Activated CD4-positive, alpha-beta T cell treated with anti-CD3 and anti-CD28 coated beads for 24 hours (primary cell): ENCODE measurements around the gene FLNA.
"Not testable (repeated sequence)": the region's sequence is repeated elsewhere in the genome, so short reads cannot be mapped to it uniquely, and the experiment has no call there.

Experiments used
- DNase-seq, 2 donors: peaks; one replicate each; pipeline ENCODE4 v3.0.0-alpha.2; 2020; ENCODE audit warnings: low read depth in 2 of 2

The FLNA gene

GRCh38 chrX:154360155-154360713 lies 14.2 kb downstream of the FLNA start:
- no peak for DNase-seq

DNA sequence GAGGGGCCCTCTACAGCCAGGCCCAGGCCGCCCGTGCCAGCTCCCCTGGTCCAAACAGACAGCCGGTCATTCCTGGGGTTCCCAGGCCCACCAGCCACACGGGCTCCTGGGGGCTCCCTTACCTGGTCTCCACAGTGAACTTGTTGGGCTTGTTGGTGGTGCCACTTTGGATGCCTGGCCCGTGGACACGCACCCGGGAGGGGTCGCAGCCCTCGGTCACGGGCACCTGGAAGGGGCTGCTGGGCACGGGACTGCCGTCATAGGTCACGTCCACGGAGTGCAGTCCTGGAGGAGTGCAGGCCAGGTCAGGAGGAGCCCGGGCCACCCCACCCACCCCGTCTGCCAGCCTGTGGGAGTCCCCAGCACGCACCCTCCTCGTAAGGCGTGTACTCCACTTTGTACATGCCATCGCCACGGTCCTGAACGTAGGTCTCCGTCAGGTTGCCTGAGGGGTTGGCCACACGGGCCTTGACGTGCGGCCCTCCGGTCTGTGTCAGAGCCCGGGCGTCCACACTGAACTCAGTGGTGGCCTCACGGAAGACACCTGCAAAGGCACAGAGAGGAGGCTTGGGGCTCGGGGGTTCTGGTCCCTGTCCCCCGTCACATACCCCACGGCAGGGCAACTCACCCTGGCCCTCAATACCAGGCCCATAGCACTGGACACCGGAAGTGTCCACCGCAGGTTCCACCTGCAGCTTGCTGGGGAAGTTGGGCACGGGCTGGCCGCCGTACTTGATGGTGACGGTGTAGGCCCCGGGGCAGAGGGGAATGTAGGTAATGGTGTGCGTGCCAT lies 14.9 kb downstream of the FLNA start:
- no peak for DNase-seq

DNA sequence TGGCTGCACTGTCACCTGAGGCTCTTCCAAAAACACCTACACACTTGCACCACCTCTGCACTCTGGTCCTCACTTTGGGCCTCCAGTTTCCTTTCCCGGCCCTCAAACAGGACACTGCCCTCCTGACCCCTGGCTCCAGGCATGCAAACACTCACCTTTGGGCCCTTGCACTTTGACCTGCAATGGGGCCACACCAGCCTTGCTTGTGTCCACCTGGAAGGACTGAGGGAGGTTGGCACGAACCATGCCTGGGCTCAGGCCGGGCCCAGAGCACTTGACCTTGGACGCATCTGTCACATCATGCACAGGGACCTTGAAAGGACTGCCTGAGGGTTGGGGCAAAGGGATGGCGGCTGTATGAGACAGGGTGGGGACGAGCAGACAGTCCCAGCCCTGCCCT lies 15.6 kb downstream of the FLNA start:
- DNase-seq = no peak

DNA sequence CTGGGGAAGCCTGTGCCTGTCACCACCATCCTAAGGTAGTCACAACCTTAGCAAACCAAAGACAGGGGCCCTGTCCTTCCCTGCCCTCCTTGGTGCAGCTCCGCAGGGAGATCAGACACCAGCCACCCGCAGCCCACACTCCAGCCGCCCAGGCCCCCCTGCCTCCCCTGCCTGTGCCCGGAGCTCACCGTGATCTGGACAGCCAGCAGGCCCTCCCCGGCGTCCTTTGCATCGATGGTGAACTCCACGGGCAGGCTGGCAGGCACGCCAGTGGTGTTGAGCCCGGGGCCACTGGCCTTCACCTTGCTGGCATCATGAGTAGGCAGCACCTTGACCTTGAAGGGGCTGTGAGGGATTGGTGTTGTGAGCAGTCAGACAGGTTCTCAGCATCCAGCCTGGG lies 16.4 kb downstream of the FLNA start:
- DNase-seq = no peak

- DNase-seq = no peak
These were observed 17.2 kb downstream of the FLNA start for GRCh38 chrX:154357205-154357604.

GRCh38 chrX:154356596-154356995 lies 17.8 kb downstream of the FLNA start:
- no peak for DNase-seq

- no peak for DNase-seq
These were observed 18.7 kb downstream of the FLNA start for GRCh38 chrX:154355776-154356140.

DNA sequence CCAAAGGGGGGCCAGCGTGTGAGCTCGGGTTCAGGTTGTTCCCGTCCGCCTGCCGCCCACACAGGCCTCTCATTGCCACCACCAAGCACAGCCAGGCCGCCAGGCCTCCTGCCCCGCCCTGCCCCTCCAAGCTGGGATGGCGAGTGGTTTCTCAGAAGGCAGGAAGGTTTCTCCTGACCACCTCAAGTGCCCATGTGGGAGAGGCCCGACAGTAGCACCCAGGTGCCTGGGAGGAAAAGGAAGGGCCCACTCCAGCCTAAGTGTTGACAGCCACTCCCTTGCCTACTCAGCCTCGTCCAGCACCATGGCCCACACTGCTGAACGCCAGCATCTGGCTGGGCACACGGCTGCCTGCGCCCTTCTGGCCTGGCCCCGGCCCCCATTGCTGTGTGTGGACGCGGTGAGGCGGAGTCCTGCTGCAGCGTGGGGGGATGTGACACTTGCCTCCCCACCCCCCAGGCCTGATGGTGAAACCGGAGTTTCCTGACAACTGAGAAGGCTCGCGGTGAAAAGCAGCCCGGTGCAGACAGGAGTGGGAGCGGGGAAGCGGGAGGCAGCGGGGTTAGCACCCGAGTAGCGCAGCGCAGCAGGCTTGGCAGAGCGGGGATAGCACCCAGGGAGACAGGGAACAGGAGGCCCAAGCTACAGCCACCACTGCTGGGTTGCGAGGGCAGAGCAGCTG lies 19.2 kb downstream of the FLNA start:
- DNase-seq = no peak

DNA sequence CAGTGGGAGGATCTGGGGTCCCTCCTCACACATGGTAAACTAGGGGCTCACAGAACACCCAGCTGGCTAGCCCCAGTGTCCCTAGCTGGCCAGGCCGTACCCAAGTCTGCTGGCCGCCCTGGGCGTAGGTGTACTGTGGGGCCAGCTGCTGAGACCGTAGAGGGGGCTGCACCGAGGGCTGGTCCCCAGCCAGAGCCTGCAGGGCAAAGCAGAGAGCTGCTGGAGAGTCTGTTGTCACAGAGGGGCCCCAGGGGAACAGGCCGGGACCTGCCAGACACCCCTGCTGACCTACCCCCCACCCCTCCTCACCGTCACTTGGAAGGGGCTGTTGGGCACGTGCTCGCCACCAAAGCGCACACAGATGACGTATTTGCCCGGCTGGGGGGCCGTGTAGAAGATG lies 19.9 kb downstream of the FLNA start:
- no peak for DNase-seq

GRCh38 chrX:154354013-154354412 lies 20.4 kb downstream of the FLNA start:
- DNase-seq = no peak

DNA sequence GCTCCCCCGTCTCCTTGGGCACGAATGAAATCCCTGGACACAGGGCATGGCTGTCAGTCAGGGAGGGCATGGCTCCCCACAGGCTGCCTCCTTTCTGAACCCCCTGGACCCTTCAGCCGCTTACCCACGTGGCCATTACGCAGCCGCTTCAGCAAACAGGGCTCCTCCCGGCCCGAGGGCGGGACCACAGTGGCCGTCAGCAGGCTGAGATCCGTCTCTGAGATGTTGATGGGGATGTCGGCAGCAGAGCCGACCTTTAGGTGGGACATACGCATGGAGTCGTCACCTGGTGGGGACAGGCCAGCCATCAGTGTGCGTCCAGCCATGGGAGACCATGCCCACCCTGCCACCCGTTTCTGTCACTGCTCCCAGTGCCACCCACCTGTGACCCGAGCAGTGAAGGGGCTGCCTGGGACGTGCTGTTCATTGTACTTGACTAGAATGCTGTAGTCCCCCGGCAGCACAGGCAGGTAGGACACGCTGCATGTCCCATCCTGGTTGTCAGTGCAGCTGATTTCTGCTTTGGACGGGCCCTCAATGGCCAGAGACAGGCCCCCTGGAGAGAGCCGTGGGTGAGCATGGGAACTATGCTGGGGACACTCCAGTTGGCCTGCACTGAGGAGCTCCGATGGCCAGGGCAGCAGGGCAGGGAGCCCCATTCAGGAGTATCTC lies 21.1 kb downstream of the FLNA start:
- DNase-seq = no peak

- DNase-seq = no peak
These were observed 22.0 kb downstream of the FLNA start for GRCh38 chrX:154352466-154352865.

DNA sequence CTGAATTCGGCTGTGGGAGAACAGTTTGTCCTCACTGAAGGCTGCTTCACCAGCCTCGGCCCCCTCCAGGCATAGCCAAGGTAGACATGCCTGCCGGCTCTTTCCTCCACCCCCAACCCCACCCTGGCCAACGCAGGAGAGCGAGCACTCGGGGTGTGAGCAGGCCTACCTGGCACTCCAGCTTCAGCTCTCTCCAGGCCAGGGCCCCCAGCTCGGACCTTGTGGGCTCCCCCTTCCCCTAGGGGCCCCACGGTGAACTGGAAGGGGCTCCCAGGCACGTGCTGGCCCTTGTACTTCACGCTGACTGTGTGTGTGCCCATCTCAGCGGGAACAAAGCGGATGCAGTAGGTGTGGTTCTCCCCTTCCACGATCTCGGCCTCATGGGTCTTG lies 22.4 kb downstream of the FLNA start:
- no peak for DNase-seq

DNA sequence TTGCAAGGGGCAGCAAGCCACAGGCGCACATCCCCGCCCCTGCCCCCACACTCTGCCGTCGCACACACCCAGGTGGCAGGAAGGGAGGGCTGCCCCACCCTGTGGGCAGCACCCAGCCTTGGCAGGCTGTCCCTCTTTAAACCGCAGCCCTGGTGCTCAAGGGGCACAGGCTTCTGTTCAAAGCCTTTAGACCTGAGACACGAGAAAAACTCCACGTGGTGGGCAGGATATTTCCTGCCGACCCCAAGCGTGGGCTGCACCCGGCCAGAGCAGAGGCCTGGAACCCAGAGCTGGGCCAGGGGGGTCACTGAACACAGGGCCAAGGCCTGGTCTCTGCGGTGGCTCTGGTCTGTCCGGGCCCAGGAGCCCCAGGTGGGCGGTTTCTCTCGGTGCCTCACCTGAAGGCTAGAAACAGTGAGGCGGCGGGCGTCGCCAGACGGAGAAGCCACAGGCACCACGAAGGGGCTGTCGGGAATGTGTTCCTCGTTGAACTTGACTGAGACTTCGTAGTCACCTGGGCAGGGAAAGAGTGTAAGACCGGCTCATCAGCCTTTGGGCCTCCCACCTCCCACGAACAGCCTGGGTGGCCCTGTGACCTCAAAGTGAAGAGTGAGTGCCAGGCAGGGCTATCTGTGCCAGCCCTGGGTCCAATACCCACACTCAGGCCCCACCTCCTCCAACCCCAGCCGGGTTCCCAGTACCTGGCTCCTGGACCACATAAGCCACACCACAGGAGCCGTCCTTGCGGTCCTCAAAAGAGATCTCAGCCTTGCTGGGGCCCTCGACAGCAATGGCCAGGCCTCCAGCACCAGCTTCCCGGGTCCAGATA lies 23.0 kb downstream of the FLNA start:
- no peak for DNase-seq

- no peak for DNase-seq
These were observed 23.8 kb downstream of the FLNA start for GRCh38 chrX:154350429-154351182.

DNA sequence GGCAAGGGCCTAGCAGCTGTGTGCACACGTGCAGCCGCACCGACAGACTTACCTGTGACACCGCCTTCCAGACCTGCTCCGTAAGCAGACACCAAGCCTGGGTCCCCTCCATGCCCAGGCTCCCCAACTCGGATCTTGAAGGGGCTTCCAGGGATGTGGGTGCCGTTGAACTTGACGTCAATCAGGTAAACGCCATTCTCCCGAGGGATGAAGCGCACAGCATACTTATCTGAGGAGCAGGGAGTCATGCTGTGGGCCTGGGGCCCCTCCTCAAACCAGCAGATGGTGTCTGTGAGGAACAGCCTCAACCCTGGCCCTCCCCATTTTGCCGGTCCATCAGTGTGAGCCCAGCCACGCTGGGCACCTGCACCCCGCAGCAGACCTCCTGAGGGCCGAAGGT lies 24.5 kb downstream of the FLNA start:
- DNase-seq = no peak

DNA sequence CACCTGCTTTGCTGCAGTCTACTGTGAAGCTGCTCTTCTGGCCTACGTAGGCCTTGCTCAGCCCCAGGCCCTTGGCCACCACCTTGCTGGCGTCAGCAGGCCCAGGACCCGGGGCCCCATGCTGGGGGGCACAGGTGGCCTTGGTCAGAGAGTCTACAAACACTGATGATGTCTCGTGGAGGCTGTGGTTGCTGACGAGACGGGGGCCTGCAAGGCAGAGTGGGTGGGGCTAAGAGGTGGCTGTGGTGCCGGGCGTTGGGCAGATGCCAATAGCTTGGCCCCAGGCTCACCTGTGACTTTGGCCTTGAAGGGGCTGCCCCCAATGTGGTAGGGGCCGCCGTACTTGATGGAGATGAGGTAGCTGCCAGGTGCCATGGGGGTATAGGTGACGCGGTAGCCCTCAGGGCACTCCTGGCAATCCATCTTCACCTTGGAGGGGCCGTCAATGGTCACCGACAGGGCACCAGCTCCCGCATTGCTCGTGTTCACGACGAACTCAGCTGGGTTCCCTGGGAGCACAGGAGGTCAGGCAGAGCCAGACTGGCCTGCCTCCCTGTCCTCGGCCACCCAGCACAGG lies 25.0 kb downstream of the FLNA start:
- DNase-seq = no peak

- DNase-seq = no peak
These were observed 25.6 kb downstream of the FLNA start for GRCh38 chrX:154348646-154349358.

DNA sequence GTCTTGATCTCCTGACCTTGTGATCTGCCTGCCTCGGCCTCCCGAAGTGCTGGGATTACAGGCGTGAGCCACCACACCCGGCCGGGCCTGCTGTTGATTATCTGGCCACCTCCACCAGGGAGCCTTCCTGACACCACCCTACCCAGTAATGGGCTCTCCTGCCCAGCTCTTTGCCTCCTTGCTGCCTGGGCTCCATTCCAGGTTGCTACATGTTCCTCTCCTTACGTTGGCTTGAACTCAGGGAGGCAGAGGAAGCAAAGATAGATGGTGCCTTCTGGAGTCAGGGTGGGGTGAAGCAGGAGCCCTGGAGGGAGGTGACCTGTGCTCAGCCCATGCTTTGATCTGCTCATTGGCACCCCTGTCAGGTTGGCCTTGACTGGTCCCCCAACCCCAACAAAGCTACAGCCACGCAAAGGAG lies 26.3 kb downstream of the FLNA start:
- DNase-seq = no peak

GRCh38 chrX:154343620-154344019 lies 30.8 kb downstream of the FLNA start:
- not testable (repeated sequence) for DNase-seq
